GM23248 (cell line): ENCODE measurements around the gene NBL1.

Source experiments
- EZH2 ChIP-seq: fragments of 200-600 bp; sonication (generic); IDR thresholded peaks from 2 replicates; pipeline ENCODE4 v1.6.1; 2018; ENCODE audit warnings: antibody characterized with exemption, mild to moderate bottlenecking; ENCODE audit not compliant: insufficient read depth, poor library complexity, severe bottlenecking
- EZH2phosphoT487 ChIP-seq: fragments of 200-600 bp; sonication (generic); IDR thresholded peaks from 2 replicates; pipeline ENCODE4 v1.6.1; 2018; ENCODE audit warnings: antibody characterized with exemption, moderate library complexity, mild to moderate bottlenecking, low read depth; ENCODE audit not compliant: insufficient read depth

- no peak for TF ChIP-seq EZH2
- TF ChIP-seq EZH2phosphoT487 = no peak
Observed at GRCh38 chr1:19705464-19705863, 61.4 kb downstream of the NBL1 start.
